COLO668 (cell line): ENCODE results near the gene RAB3C.

Source experiments
- DNase-seq: peaks from one replicate; lab custom pipeline; 2025; ENCODE audit not compliant: unreplicated experiment; lab: John Stamatoyannopoulos, UW

RAB3C gene

GRCh38 chr5:58724992-58725391, 142.1 kb downstream of the RAB3C start:
- no peak for DNase-seq

- no peak for DNase-seq
Measured at GRCh38 chr5:58731641-58732040, 148.8 kb downstream of the RAB3C start.

GRCh38 chr5:58735637-58736036, 152.8 kb downstream of the RAB3C start:
- no peak for DNase-seq

DNA sequence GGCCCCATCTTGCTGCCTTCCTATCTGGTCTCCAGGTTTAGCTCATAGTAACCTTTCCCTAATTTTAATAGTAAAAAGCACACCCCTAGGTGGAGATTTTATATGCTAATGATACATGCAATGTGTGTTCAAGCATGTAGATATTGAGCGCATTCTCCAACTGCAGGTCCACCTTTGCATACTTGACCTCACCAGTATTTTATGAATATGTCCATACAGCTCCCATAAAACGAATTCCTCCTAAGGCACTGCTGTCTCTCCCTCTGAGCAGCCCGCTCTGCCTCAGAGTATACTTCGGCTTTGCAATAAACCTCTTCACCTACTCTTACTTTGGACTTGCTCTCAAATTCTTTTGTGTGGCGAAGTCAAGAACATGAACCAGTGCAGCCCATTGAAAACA, 153.3 kb downstream of the RAB3C start:
- DNase-seq, result no peak

DNA sequence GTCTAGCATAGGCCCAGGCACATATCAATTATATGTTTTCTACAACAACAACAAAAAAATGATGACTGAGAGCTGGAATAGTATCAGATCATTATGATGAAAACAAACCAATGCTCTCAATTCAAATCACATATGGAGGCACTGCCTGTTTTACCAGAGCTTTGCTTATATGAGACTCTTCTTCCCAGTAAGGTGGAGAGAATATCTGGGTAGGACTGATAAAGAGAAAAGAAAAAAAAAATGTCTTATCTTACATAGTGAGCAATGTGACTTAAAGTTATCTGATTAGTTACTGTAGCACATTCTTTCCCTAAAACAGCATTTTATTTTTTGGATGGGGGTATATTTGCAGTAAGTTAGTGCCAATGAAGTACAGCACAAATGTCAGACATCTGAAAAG, 154.8 kb downstream of the RAB3C start:
- no peak for DNase-seq

GRCh38 chr5:58738336-58738735, 155.5 kb downstream of the RAB3C start:
- DNase-seq, result no peak

- DNase-seq, result no peak
Measured at GRCh38 chr5:58739051-58739450, 156.2 kb downstream of the RAB3C start.

DNA sequence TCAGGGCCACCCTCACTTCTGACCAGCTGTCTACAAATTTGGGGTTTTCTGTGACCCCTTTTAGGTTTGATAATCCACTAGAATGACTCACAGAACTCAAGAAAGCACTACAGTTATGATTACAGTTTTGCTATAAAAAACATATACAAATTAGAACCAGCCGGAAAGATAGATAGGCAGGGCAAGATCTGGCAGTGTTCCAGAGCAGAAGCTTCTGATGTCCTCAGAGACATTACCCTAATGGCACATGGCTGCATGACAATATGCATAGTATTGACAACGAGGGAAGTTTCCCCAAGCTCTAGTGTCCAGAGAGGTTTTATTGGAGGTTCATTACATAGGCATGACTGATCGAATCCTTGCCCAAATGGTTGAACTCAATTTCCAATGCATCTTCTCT, 158.1 kb downstream of the RAB3C start:
- DNase-seq, result no peak

- no peak for DNase-seq
Measured at GRCh38 chr5:58745350-58745749, 162.5 kb downstream of the RAB3C start.

GRCh38 chr5:58746321-58746720, 163.4 kb downstream of the RAB3C start:
- no peak for DNase-seq

DNA sequence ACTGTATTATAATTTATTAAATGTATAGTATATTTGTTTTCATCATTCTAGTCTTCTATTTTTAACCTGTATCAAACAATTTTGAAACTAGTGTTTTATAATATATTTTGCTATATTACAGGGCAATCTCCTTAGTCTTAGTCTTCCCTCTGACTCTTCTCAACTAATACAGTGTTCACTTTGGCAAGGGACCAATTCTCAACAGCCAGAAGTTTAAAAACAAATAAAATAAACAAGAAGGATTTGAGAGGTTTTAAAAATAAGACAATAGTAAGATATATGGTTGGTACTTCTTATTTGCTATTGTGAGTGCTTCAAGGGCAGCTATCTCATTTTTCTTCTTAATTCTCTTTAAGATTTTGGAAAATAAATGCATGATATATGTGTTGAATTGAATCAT, 167.2 kb downstream of the RAB3C start:
- DNase-seq, result no peak

- no peak for DNase-seq
Measured at GRCh38 chr5:58751222-58751837, 168.5 kb downstream of the RAB3C start.

GRCh38 chr5:58752104-58752503, 169.2 kb downstream of the RAB3C start:
- DNase-seq, result no peak

DNA sequence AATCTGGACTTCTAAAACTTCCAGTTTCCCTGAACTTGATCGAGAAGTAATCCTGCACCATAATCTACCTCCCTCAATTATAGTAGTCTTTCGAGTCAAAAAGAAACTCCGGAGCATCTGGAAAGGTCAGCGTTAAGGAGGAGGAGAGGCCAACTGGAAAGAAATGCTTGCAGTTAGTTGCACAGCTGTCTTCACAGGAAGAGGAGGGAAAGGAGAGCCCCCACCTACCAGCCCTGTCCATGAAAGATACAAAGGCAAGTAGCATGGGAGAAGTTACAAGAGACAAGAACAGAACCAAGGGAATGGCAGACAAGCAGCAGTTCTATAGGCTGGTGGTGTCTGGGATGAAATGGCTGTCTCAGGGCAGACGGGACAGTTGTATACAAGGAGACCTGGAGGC, 170.6 kb downstream of the RAB3C start:
- DNase-seq, result no peak

DNA sequence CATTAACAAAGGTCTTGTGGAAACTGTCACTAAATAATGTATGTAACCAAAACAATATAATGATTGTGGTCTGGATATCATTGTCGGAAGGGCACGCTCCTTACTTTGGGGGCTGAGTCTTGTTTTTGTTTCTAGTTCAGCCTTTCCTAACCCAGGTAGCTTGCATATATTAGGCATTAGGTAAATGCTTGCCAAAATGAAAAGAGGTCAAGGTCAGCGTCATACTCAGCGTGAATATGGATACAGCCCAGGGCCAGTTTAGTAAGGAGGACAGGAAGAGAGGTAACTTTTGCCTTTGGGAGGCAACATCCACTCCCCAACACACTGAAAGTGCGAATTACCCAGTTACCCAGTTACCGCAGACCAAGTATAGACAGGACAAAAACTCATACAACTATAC, 171.4 kb downstream of the RAB3C start:
- DNase-seq, result no peak

DNA sequence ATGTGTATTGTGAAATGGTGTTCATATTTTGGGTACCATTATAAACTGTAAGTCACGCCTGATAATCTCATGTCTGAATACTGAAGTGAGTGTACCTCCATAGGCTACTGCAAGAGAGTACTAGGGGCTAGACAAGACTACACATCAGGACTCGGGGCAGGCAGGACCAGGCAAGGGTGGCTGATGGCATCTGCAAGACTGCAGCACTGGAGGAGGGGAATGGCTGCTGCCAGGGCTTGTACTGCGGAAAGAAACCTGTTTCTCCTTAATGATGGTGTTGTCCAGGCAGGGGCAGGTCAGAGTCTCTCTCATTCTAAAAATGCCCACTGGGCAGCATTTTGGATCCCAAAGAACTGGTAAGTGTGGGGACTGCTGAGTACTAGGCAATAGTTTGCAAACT, 172.5 kb downstream of the RAB3C start:
- no peak for DNase-seq

- DNase-seq, result no peak
Measured at GRCh38 chr5:58759745-58760144, 176.9 kb downstream of the RAB3C start.

DNA sequence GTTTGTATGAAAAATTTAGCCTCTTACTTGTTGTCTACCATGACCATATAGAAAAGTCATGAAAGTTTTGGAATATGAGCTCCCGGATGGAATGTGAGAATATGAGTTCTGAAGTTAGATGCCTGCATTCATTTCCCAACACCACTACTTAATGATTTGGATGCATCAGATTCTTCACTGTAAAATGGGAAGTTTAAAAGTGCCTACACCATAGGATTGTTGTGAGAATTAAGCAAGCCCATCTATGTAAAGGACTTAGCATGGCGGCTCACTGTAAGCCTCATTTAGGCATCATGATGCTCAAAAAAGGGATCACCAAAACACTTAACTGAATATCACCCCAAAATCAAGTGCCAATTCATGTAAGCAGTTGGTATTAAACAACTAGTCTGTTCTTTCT, 177.3 kb downstream of the RAB3C start:
- DNase-seq, result no peak

DNA sequence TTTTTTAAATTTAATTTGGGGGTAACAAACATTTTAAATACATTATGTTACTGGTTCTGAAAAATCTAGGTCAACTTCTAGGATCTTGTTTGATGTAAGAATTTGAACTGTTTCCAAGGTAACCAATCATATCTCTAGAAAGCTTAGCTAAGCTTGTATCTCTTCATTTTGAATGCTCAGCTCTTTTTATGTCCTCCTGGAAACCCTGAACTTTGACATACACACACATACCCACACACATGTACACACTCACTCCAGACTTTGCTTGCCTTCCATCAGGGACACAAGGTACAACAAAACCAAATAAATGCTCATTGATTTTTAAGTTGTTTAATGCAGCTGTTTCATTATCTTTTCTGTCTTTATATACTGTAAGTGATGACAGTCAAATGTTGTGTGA, 178.5 kb downstream of the RAB3C start:
- DNase-seq, result no peak

DNA sequence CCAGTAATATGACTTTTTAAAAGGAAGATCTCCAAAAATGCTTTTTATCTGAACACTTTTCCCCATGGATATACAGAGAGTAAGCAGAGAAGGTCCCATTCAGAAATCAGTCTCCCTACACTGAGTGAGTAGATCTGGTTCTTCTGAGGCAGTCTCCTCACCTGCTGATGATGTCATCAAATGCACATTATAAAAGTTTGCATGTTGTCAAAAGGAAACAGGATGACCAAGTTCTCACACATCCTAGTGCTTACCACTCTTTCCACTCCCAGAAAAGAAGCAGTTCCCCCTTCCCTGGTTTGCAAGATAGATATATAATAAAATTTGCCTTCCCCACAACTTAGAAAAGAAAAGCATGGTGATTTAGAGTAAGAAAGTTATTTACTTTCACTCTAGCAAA, 180.5 kb downstream of the RAB3C start:
- no peak for DNase-seq

DNA sequence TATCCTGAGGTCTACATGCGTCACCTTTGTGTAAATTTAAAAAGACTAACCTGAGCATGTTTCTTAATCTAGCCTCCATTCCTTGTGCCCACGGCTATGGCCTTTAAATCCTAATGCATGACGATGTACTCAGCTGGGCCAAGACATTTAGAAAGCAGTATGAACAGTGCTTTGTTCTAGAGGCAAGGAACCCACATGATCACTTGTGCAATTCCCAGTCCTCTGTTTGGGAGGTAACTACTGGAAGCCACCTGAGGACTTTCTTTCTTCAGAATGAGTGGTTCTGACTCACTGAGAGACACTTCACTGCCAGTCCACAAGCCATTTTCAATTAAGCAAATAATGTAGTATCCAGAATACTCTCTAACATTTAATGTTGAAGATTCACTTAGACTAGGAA, 181.3 kb downstream of the RAB3C start:
- DNase-seq, result no peak

- DNase-seq, result no peak
Measured at GRCh38 chr5:58765058-58765457, 182.2 kb downstream of the RAB3C start.

- no peak for DNase-seq
Measured at GRCh38 chr5:58767104-58767503, 184.2 kb downstream of the RAB3C start.

- DNase-seq, result no peak
Measured at GRCh38 chr5:58770136-58770535, 187.3 kb downstream of the RAB3C start.
